H1 (cell line): ENCODE results near the gene SMAGP. TPM values are rescaled to one million over a fixed set of nuclear protein-coding genes. Genes with fewer than 3 reads are reported as not detected.

Experiments
- polyA plus RNA-seq, 7 experiments: library from polyadenylated mRNA; depleted of rRNA in 3 of 7; stranded (reverse) in 5 of 7; unstranded in 2 of 7; fragments of >200 nt in 5 of 7; fragments of 200-250 nt in 2 of 7; gene quantifications; 1 replicate in 5 of 7; 2 replicates in 1 of 7; 4 replicates in 1 of 7; pipeline versions ENCODE4 v1.2.1 to v1.2.3, GENCODE V29; 2011 to 2013; ENCODE audit warnings: missing spikeins in 2 of 7, mixed read lengths in 2 of 7
- total RNA-seq: library from RNA; stranded (reverse); fragmentation: NEBNext Ultra II Directional; extraction: Animal tissue kit (Norgen Biotek cat#: 25700); gene quantifications from 2 replicates; pipeline ENCODE4 v1.2.1, GENCODE V29; 2021

SMAGP gene
- total and polyA plus RNA-seq, 2 of the 8 experiments (the other 6 are each of a cell fraction or from before 2014, with no cell fraction given) = 9.4 to 12.7 TPM

Other genes with a start within 250 kb of the SMAGP start
- 59.3 and 61.5 TPM in 2 replicates for gene SLC11A2, start 244.0 kb downstream of the SMAGP start, total RNA-seq
- gene SLC11A2, start 244.0 kb downstream of the SMAGP start, polyA plus RNA-seq (2011; rRNA removed) = 42.8 and 55.0 TPM in 2 replicates
- gene LETMD1, start 222.1 kb downstream of the SMAGP start, total RNA-seq = 31.9 and 39.4 TPM in 2 replicates
- gene LETMD1, start 222.1 kb downstream of the SMAGP start, polyA plus RNA-seq (2011; rRNA removed) = 52.0 and 65.3 TPM in 2 replicates
- gene CSRNP2, start 186.8 kb downstream of the SMAGP start, total RNA-seq = 31.9 and 34.0 TPM in 2 replicates
- gene CSRNP2, start 186.8 kb downstream of the SMAGP start, polyA plus RNA-seq (2011; rRNA removed) = 11.3 and 13.7 TPM in 2 replicates
- 44.5 and 49.2 TPM in 2 replicates for gene TFCP2, start 97.3 kb downstream of the SMAGP start, total RNA-seq
- 14.4 and 19.8 TPM in 2 replicates for gene TFCP2, start 97.3 kb downstream of the SMAGP start, polyA plus RNA-seq (2011; rRNA removed)
- 6.8 and 8.7 TPM in 2 replicates for gene POU6F1, start 52.4 kb downstream of the SMAGP start, total RNA-seq
- 5.6 and 7.5 TPM in 2 replicates for gene POU6F1, start 52.4 kb downstream of the SMAGP start, polyA plus RNA-seq (2011; rRNA removed)
- gene DAZAP2, start 31.6 kb downstream of the SMAGP start, total RNA-seq = 24.9 and 27.1 TPM in 2 replicates
- 64.7 and 77.2 TPM in 2 replicates for gene DAZAP2, start 31.6 kb downstream of the SMAGP start, polyA plus RNA-seq (2011; rRNA removed)
- gene BIN2, start 53.8 kb upstream of the SMAGP start, total RNA-seq = not detected in 2 replicates
- 0.05 TPM in 1 of 2 replicates, not detected in the other for gene BIN2, start 53.8 kb upstream of the SMAGP start, polyA plus RNA-seq (2011; rRNA removed)
- gene CELA1, start 76.3 kb upstream of the SMAGP start, total RNA-seq = not detected in 2 replicates
- gene CELA1, start 76.3 kb upstream of the SMAGP start, polyA plus RNA-seq (2011; rRNA removed) = 0.09 TPM in 1 of 2 replicates, not detected in the other
- 10.7 and 12.5 TPM in 2 replicates for gene GALNT6, start 121.0 kb upstream of the SMAGP start, total RNA-seq
- gene GALNT6, start 121.0 kb upstream of the SMAGP start, polyA plus RNA-seq (2011; rRNA removed) = 5.8 and 11.1 TPM in 2 replicates
- gene SLC4A8, start 154.4 kb upstream of the SMAGP start, total RNA-seq = 13.4 and 15.2 TPM in 2 replicates
- gene SLC4A8, start 154.4 kb upstream of the SMAGP start, polyA plus RNA-seq (2011; rRNA removed) = 8.6 and 11.2 TPM in 2 replicates